ENCODE measurements around the gene TTLL6.
"Not testable (repeated sequence)": the region's sequence is repeated elsewhere in the genome, so short reads cannot be mapped to it uniquely, and the experiment has no call there.

Gene TTLL6

GRCh38 chr17:48820936-48821335 is 3.9 kb upstream of the TTLL6 start:
- not testable (repeated sequence) for H3K79me1 ChIP-seq (ENCODE audit: low read depth, low read length); H3K4me3 ChIP-seq (ENCODE audit: low read length in 2 of 2); H3K4ac ChIP-seq (ENCODE audit: low read length); H3K27ac ChIP-seq (replicated peaks; ENCODE audit: low read length); H2BK15ac ChIP-seq (ENCODE audit: low read length); H3K23ac ChIP-seq (ENCODE audit: low read depth, low read length, poor library complexity); H2BK12ac ChIP-seq (ENCODE audit: low read length); H2AFZ ChIP-seq (ENCODE audit: low read length); H4K8ac ChIP-seq (ENCODE audit: low read depth, low read length); H3K4me2 ChIP-seq (ENCODE audit: insufficient read depth, low read length, poor library complexity, severe bottlenecking); H3K36me3 ChIP-seq (replicated peaks in 1 of 2; ENCODE audit: control insufficient read depth in 2 of 2, insufficient read depth in 2 of 2, low read length in 2 of 2); H3K18ac ChIP-seq (ENCODE audit: low read length); H4K91ac ChIP-seq (ENCODE audit: low read depth, low read length, poor library complexity); H3K9ac ChIP-seq (ENCODE audit: low read depth, low read length, poor library complexity); DNase-seq (ENCODE audit: low spot score); H2BK5ac ChIP-seq (ENCODE audit: low read length); H3K14ac ChIP-seq (ENCODE audit: low read length); H2BK120ac ChIP-seq (ENCODE audit: low read depth, low read length); H2AK5ac ChIP-seq (ENCODE audit: low read depth, low read length); H3K9me3 ChIP-seq (replicated peaks in 1 of 2; ENCODE audit: control insufficient read depth in 2 of 2, insufficient read depth in 1 of 2, low read depth in 1 of 2, low read length in 2 of 2)
- peaks cover 0 to 15% (median 10%) of the 10 kb centered on the region in 3 experiments for H3K27me3 ChIP-seq (ENCODE audit: control insufficient read depth in 3 of 3, insufficient read depth in 3 of 3, low read depth in 1 of 3, low read length in 3 of 3)
- H3K4me1 ChIP-seq (ENCODE audit: control insufficient read depth in 2 of 2, insufficient read depth in 1 of 2, low read depth in 1 of 2, low read length in 2 of 2) = peaks cover 14 to 16% of the 10 kb centered on the region in 2 donors
- no CpG with 5 or more reads among the region's 6 CpGs for WGBS, 2 donors (ENCODE audit: extremely low coverage in 2 of 2, insufficient read length in 2 of 2, insufficient replicate concordance in 1 of 2)

- no peak overlapping the region for H2BK120ac ChIP-seq (ENCODE audit: low read depth, low read length)
- no peak overlapping the region for H3K4me3 ChIP-seq (ENCODE audit: low read length in 2 of 2)
- H2BK15ac ChIP-seq (ENCODE audit: low read length) = no peak overlapping the region
- H3K23ac ChIP-seq (ENCODE audit: low read depth, low read length, poor library complexity) = no peak overlapping the region
- H3K18ac ChIP-seq (ENCODE audit: low read length) = no peak overlapping the region
- no peak overlapping the region for H3K27ac ChIP-seq (replicated peaks; ENCODE audit: low read length)
- no peak overlapping the region for H2AK5ac ChIP-seq (ENCODE audit: low read depth, low read length)
- no peak overlapping the region for H3K9ac ChIP-seq (ENCODE audit: low read depth, low read length, poor library complexity)
- DNase-seq (ENCODE audit: low spot score) = no peak
- no peaks in the 10 kb centered on the region for H3K79me1 ChIP-seq (ENCODE audit: low read depth, low read length)
- H3K36me3 ChIP-seq (replicated peaks in 1 of 2; ENCODE audit: control insufficient read depth in 2 of 2, insufficient read depth in 2 of 2, low read length in 2 of 2) = no peaks in the 10 kb centered on the region
- no peak overlapping the region for H2BK12ac ChIP-seq (ENCODE audit: low read length)
- no peak overlapping the region for H4K91ac ChIP-seq (ENCODE audit: low read depth, low read length, poor library complexity)
- peaks cover 2 to 27% (median 16%) of the 10 kb centered on the region in 3 experiments for H3K27me3 ChIP-seq (ENCODE audit: control insufficient read depth in 3 of 3, insufficient read depth in 3 of 3, low read depth in 1 of 3, low read length in 3 of 3)
- H3K14ac ChIP-seq (ENCODE audit: low read length) = no peak overlapping the region
- H3K4me1 ChIP-seq (ENCODE audit: control insufficient read depth in 2 of 2, insufficient read depth in 1 of 2, low read depth in 1 of 2, low read length in 2 of 2) = peaks cover 14 to 16% of the 10 kb centered on the region in 2 donors
- H2BK5ac ChIP-seq (ENCODE audit: low read length) = no peak overlapping the region
- H2AFZ ChIP-seq (ENCODE audit: low read length) = no peak overlapping the region
- no peak overlapping the region for H4K8ac ChIP-seq (ENCODE audit: low read depth, low read length)
- H3K9me3 ChIP-seq (replicated peaks in 1 of 2; ENCODE audit: control insufficient read depth in 2 of 2, insufficient read depth in 1 of 2, low read depth in 1 of 2, low read length in 2 of 2) = no peaks in the 10 kb centered on the region
- H3K4ac ChIP-seq (ENCODE audit: low read length) = no peak overlapping the region
- WGBS, 2 donors (ENCODE audit: extremely low coverage in 2 of 2, insufficient read length in 2 of 2, insufficient replicate concordance in 1 of 2) = no CpG with 5 or more reads among the region's 11 CpGs
- no peak overlapping the region for H3K4me2 ChIP-seq (ENCODE audit: insufficient read depth, low read length, poor library complexity, severe bottlenecking)
Observed at GRCh38 chr17:48819466-48819865, 2.4 kb upstream of the TTLL6 start.

GRCh38 chr17:48818361-48818841 is 1.4 kb upstream of the TTLL6 start:
- H2BK12ac ChIP-seq (ENCODE audit: low read length) = no peak overlapping the region
- WGBS, 2 donors (ENCODE audit: extremely low coverage in 2 of 2, insufficient read length in 2 of 2, insufficient replicate concordance in 1 of 2) = no CpG with 5 or more reads among the region's 9 CpGs

GRCh38 chr17:48816438-48816773 is 623 bp downstream of the TTLL6 start:
- Histone ChIP-seq H3K14ac (ENCODE audit: low read length) (no peak overlapping the region), H3K4me2 (ENCODE audit: insufficient read depth, low read length, poor library complexity, severe bottlenecking) (peak overlapping the region; percentile 99), H3K27me3 (ENCODE audit: control insufficient read depth in 3 of 3, insufficient read depth in 3 of 3, low read depth in 1 of 3, low read length in 3 of 3) (peaks cover 2 to 46% (median 16%) of the 10 kb centered on the region in 3 experiments)

More at GRCh38 chr17:48818361-48818841, 1.4 kb upstream of the TTLL6 start:
- no peak overlapping the region for H2AK5ac ChIP-seq (ENCODE audit: low read depth, low read length)
- H3K9ac ChIP-seq (ENCODE audit: low read depth, low read length, poor library complexity) = no peak overlapping the region
- H3K4me1 ChIP-seq (ENCODE audit: control insufficient read depth in 2 of 2, insufficient read depth in 1 of 2, low read depth in 1 of 2, low read length in 2 of 2) = peaks cover 14 to 16% of the 10 kb centered on the region in 2 donors
- H3K4me2 ChIP-seq (ENCODE audit: insufficient read depth, low read length, poor library complexity, severe bottlenecking) = no peak overlapping the region
- no peak overlapping the region for H2BK120ac ChIP-seq (ENCODE audit: low read depth, low read length)
- no peak overlapping the region for H3K27ac ChIP-seq (replicated peaks; ENCODE audit: low read length)
- H2AFZ ChIP-seq (ENCODE audit: low read length) = peak overlapping the region; percentile 56
- peak overlapping the region; percentile 31 for H3K18ac ChIP-seq (ENCODE audit: low read length)
- H3K27me3 ChIP-seq (ENCODE audit: control insufficient read depth in 3 of 3, insufficient read depth in 3 of 3, low read depth in 1 of 3, low read length in 3 of 3) = peaks cover 2 to 31% (median 16%) of the 10 kb centered on the region in 3 experiments
- H4K8ac ChIP-seq (ENCODE audit: low read depth, low read length) = no peak overlapping the region
- H2BK15ac ChIP-seq (ENCODE audit: low read length) = no peak overlapping the region
- no peak overlapping the region for H3K4me3 ChIP-seq (ENCODE audit: low read length in 2 of 2)
- no peaks in the 10 kb centered on the region for H3K36me3 ChIP-seq (replicated peaks in 1 of 2; ENCODE audit: control insufficient read depth in 2 of 2, insufficient read depth in 2 of 2, low read length in 2 of 2)
- no peak overlapping the region for H4K91ac ChIP-seq (ENCODE audit: low read depth, low read length, poor library complexity)
- DNase-seq (ENCODE audit: low spot score) = no peak
- no peaks in the 10 kb centered on the region for H3K79me1 ChIP-seq (ENCODE audit: low read depth, low read length)
- no peak overlapping the region for H3K23ac ChIP-seq (ENCODE audit: low read depth, low read length, poor library complexity)
- no peak overlapping the region for H2BK5ac ChIP-seq (ENCODE audit: low read length)
- H3K9me3 ChIP-seq (replicated peaks in 1 of 2; ENCODE audit: control insufficient read depth in 2 of 2, insufficient read depth in 1 of 2, low read depth in 1 of 2, low read length in 2 of 2) = no peaks in the 10 kb centered on the region
- no peak overlapping the region for H3K14ac ChIP-seq (ENCODE audit: low read length)
- no peak overlapping the region for H3K4ac ChIP-seq (ENCODE audit: low read length)

More at GRCh38 chr17:48816438-48816773, 623 bp downstream of the TTLL6 start:
- peak overlapping the region; percentile 90 for H2AFZ ChIP-seq (ENCODE audit: low read length)
- peaks cover 14 to 16% of the 10 kb centered on the region in 2 donors for H3K4me1 ChIP-seq (ENCODE audit: control insufficient read depth in 2 of 2, insufficient read depth in 1 of 2, low read depth in 1 of 2, low read length in 2 of 2)
- H4K91ac ChIP-seq (ENCODE audit: low read depth, low read length, poor library complexity) = no peak overlapping the region
- H3K9ac ChIP-seq (ENCODE audit: low read depth, low read length, poor library complexity) = peak overlapping the region; percentile 51
- no peaks in the 10 kb centered on the region for H3K36me3 ChIP-seq (replicated peaks in 1 of 2; ENCODE audit: control insufficient read depth in 2 of 2, insufficient read depth in 2 of 2, low read length in 2 of 2)
- H2BK5ac ChIP-seq (ENCODE audit: low read length) = no peak overlapping the region
- no peak overlapping the region for H4K8ac ChIP-seq (ENCODE audit: low read depth, low read length)
- peak overlapping the region in 1 of 2 donors; percentile 80 for H3K4me3 ChIP-seq (ENCODE audit: low read length in 2 of 2)
- peak overlapping the region; percentile 57 for H3K23ac ChIP-seq (ENCODE audit: low read depth, low read length, poor library complexity)
- H2BK15ac ChIP-seq (ENCODE audit: low read length) = peak overlapping the region; percentile 72
- H3K79me1 ChIP-seq (ENCODE audit: low read depth, low read length) = no peaks in the 10 kb centered on the region
- H3K4ac ChIP-seq (ENCODE audit: low read length) = no peak overlapping the region
- no peak for DNase-seq (ENCODE audit: low spot score)
- WGBS, 2 donors (ENCODE audit: extremely low coverage in 2 of 2, insufficient read length in 2 of 2, insufficient replicate concordance in 1 of 2) = no CpG with 5 or more reads among the region's 7 CpGs
- peak overlapping the region; percentile 90 for H3K18ac ChIP-seq (ENCODE audit: low read length)
- H2AK5ac ChIP-seq (ENCODE audit: low read depth, low read length) = no peak overlapping the region
- H2BK120ac ChIP-seq (ENCODE audit: low read depth, low read length) = no peak overlapping the region
- no peaks in the 10 kb centered on the region for H3K9me3 ChIP-seq (replicated peaks in 1 of 2; ENCODE audit: control insufficient read depth in 2 of 2, insufficient read depth in 1 of 2, low read depth in 1 of 2, low read length in 2 of 2)
- no peak overlapping the region for H3K27ac ChIP-seq (replicated peaks; ENCODE audit: low read length)
- H2BK12ac ChIP-seq (ENCODE audit: low read length) = no peak overlapping the region
